IPS DF 6.9 (cell line): ENCODE data around the gene FGF11.

ENCODE experiments used
- DNase-seq: peaks from one replicate; pipeline ENCODE4 v3.0.0-alpha.2; 2013; ENCODE audit warnings: low read depth, low spot score
- H3K27ac ChIP-seq: one replicate; pipeline ENCODE4 v1.5.1; 2013; ENCODE audit warnings: low read length, control low read depth
- H3K27me3 ChIP-seq: 2 replicates; pipeline ENCODE4 v1.6.1; 2013; ENCODE audit warnings: mild to moderate bottlenecking, low read length; ENCODE audit not compliant: control insufficient read depth, insufficient read depth
- H3K36me3 ChIP-seq: 2 replicates; pipeline ENCODE4 v1.6.1; 2013; ENCODE audit warnings: low read length; ENCODE audit not compliant: control insufficient read depth, insufficient read depth
- H3K4me1 ChIP-seq: 2 replicates; pipeline ENCODE4 v1.6.1; 2013; ENCODE audit warnings: low read length; ENCODE audit not compliant: control insufficient read depth, insufficient read depth
- H3K4me3 ChIP-seq: 2 replicates; pipeline ENCODE4 v1.5.1; 2013; ENCODE audit warnings: mild to moderate bottlenecking, low read length
- H3K9me3 ChIP-seq: 2 replicates; pipeline ENCODE4 v1.6.1; 2013; ENCODE audit warnings: low read length, inconsistent platforms; ENCODE audit not compliant: control insufficient read depth, insufficient read depth
- WGBS: extraction: QIAGEN DNeasy Blood & Tissue Kit; methylation state at CpG from one replicate; pipeline ENCODE4 v1.1.7; 2013; ENCODE audit warnings: mixed read lengths, missing lambda C conversion rate; ENCODE audit not compliant: insufficient read length, insufficient coverage; 5-methylcytosine and 5-hydroxymethylcytosine counted together

The FGF11 gene

GRCh38 chr17:7493941-7494340 is 54.6 kb downstream of the FGF11 start:
- no peak for DNase-seq
- Histone ChIP-seq H3K27me3 (no peaks in the 10 kb centered on the region), H3K4me3 (no peak overlapping the region), H3K36me3 (peaks cover 22% of the 10 kb centered on the region), H3K4me1 (no peaks in the 10 kb centered on the region), H3K9me3 (no peaks in the 10 kb centered on the region), H3K27ac (no peak overlapping the region)
- WGBS: no CpG with 5 or more reads among the region's 3 CpGs
